Endodermal cell (in vitro differentiated cells): ENCODE results near the gene RFC3. TPM values are rescaled to one million over a fixed set of nuclear protein-coding genes. Genes with fewer than 3 reads are reported as not detected.

Experiments
- DNase-seq: peaks from one replicate; pipeline ENCODE4 v3.0.0-alpha.2; 2017
- H3K27ac ChIP-seq: 2 replicates; pipeline ENCODE4 v1.5.1; 2013; ENCODE audit warnings: mild to moderate bottlenecking, low read depth, low read length, moderate library complexity
- H3K27me3 ChIP-seq: 2 replicates; pipeline ENCODE4 v1.6.1; 2013; ENCODE audit warnings: mild to moderate bottlenecking, low read length, moderate library complexity; ENCODE audit not compliant: insufficient read depth, control insufficient read depth, poor library complexity, severe bottlenecking
- H3K36me3 ChIP-seq: 2 replicates; pipeline ENCODE4 v1.7.0; 2013; ENCODE audit warnings: mild to moderate bottlenecking, low read length, moderate library complexity; ENCODE audit not compliant: control insufficient read depth, insufficient read depth
- H3K4me1 ChIP-seq: one replicate; pipeline ENCODE4 v1.7.0; 2013; ENCODE audit warnings: low read length; ENCODE audit not compliant: control insufficient read depth, insufficient read depth
- H3K4me3 ChIP-seq: 2 replicates; pipeline ENCODE4 v1.5.1; 2013; ENCODE audit warnings: mild to moderate bottlenecking, low read length, moderate library complexity
- H3K9ac ChIP-seq: 2 replicates; pipeline ENCODE4 v1.6.1; 2013; ENCODE audit warnings: mild to moderate bottlenecking, low read length, moderate library complexity; ENCODE audit not compliant: poor library complexity, severe bottlenecking; ENCODE audit errors: extremely low read depth
- H3K9me3 ChIP-seq: 2 replicates; pipeline ENCODE4 v1.6.1; 2013; ENCODE audit warnings: mild to moderate bottlenecking, low read length, moderate library complexity; ENCODE audit not compliant: control insufficient read depth
- H3K27ac Mint-ChIP-seq: 2 replicates; pipeline ENCODE4 v1.8.0; 2020; ENCODE audit warnings: mixed read lengths
- H3K27me3 Mint-ChIP-seq: 2 replicates; pipeline ENCODE4 v1.8.0; 2021; ENCODE audit warnings: mild to moderate bottlenecking, mixed read lengths; ENCODE audit not compliant: insufficient read depth
- H3K36me3 Mint-ChIP-seq: 2 replicates; pipeline ENCODE4 v1.8.0; 2020; ENCODE audit warnings: low read depth, mixed read lengths
- H3K4me1 Mint-ChIP-seq: 2 replicates; pipeline ENCODE4 v1.8.0; 2020; ENCODE audit warnings: mixed read lengths
- H3K4me3 Mint-ChIP-seq: 2 replicates; pipeline ENCODE4 v1.8.0; 2020; ENCODE audit warnings: mild to moderate bottlenecking, moderate library complexity, mixed read lengths
- H3K9me3 Mint-ChIP-seq: 2 replicates; pipeline ENCODE4 v1.8.0; 2020; ENCODE audit warnings: mild to moderate bottlenecking, mixed read lengths
- WGBS, 2 experiments: methylation state at CpG; one replicate each; pipeline versions ENCODE4 v1.1.5 to v1.1.7; 2013; ENCODE audit warnings: missing lambda C conversion rate in 2 of 2, mixed read lengths in 1 of 2; ENCODE audit not compliant: insufficient coverage in 1 of 2, insufficient read length in 1 of 2; 5-methylcytosine and 5-hydroxymethylcytosine counted together
- total RNA-seq, 2 donors: library from RNA; stranded (reverse); fragmentation: NEBNext Ultra II Directional in 1 of 2; extraction: Animal tissue kit (Norgen Biotek cat#: 25700) in 1 of 2; gene quantifications; 2 replicates in 1 of 2; 3 replicates in 1 of 2; pipeline ENCODE4 v1.2.1, GENCODE V29; 2021
- TF ChIP-seq, protein P1 (sequence below): fragments of 200-600 bp; sonication (generic); conservative IDR thresholded peaks from 2 replicates; pipeline ENCODE4 v1.5.0; 2021; ENCODE audit warnings: antibody characterized with exemption, mild to moderate bottlenecking

The RFC3 gene
- total RNA-seq, 2 donors from 2014 or later = 29.8 to 34.2 TPM

DNA sequence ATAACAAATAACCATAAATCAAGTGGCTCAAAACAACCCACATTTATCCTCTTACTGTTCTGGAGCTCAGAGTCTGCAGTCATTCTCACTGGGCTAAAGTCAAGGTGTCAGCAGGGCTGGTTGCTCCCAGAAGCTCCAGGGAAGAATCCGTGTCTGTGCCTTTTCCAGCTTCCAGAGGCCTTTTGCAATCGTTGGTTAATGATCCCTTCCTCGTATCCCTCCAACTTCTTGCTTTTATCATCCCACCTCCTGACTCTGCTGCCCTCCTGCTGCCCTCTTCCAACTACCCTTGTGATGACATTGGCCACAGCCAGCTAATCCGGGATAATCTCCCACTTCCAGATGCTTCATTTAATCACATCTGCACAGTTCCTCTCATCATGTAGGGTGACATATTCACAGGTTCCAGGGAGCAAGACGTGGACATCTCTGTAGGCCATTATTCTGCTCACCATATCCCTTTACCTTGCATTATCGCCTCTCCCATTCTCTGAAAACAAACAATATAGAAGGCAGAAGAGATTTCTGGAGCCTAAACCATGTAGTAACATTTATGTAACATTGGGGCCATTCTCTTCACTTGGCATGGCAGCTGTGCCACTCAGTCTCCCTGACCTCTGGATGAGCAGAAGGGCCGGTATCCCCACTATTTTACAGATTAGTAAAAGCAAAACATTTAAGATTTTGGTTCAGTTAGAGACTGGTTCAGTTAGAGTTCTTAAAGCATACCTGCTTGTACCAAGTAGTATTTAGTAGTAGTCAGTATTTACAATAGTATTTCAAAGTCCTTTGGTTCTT is 53.5 kb downstream of the RFC3 start:
- no peaks in the 10 kb centered on the region for H3K9me3 ChIP-seq
- TF ChIP-seq, protein P1, sequence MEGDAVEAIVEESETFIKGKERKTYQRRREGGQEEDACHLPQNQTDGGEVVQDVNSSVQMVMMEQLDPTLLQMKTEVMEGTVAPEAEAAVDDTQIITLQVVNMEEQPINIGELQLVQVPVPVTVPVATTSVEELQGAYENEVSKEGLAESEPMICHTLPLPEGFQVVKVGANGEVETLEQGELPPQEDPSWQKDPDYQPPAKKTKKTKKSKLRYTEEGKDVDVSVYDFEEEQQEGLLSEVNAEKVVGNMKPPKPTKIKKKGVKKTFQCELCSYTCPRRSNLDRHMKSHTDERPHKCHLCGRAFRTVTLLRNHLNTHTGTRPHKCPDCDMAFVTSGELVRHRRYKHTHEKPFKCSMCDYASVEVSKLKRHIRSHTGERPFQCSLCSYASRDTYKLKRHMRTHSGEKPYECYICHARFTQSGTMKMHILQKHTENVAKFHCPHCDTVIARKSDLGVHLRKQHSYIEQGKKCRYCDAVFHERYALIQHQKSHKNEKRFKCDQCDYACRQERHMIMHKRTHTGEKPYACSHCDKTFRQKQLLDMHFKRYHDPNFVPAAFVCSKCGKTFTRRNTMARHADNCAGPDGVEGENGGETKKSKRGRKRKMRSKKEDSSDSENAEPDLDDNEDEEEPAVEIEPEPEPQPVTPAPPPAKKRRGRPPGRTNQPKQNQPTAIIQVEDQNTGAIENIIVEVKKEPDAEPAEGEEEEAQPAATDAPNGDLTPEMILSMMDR = no peak
- H3K27ac ChIP-seq = no peak overlapping the region
- H3K9me3 Mint-ChIP-seq = no peaks in the 10 kb centered on the region
- no peak overlapping the region for H3K27ac Mint-ChIP-seq
- peaks cover 3% of the 10 kb centered on the region for H3K4me1 ChIP-seq
- no peak overlapping the region for H3K9ac ChIP-seq
- H3K4me3 ChIP-seq = no peak overlapping the region
- H3K36me3 ChIP-seq = no peaks in the 10 kb centered on the region
- peaks cover 13% of the 10 kb centered on the region for H3K36me3 Mint-ChIP-seq
- H3K27me3 ChIP-seq = no peaks in the 10 kb centered on the region
- no peak for DNase-seq
- no peaks in the 10 kb centered on the region for H3K27me3 Mint-ChIP-seq
- no peak overlapping the region for H3K4me3 Mint-ChIP-seq
- WGBS, 2 experiments = 89 to 91% methylated on average over 3 to 7 of the region's 7 CpGs
- H3K4me1 Mint-ChIP-seq = peaks cover 13% of the 10 kb centered on the region

DNA sequence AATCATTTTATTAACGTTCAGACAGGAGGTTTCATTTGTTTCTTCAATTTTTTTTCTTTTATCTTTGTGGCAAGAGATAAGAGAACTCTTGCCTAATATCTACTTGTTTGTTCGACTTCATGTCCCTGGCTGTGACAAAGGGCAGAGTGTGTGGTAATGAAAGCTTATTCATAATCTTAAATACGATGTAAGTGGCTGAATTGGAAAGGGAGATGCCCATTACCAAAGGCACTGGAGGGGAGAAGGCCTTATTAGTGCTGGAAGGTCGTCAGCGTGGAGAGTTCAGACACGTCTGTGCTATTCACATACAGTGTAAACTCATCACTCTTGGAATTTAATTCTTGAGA is 54.0 kb downstream of the RFC3 start:
- Mint-ChIP-seq H3K27ac (no peak overlapping the region), H3K27me3 (no peaks in the 10 kb centered on the region)

DNA sequence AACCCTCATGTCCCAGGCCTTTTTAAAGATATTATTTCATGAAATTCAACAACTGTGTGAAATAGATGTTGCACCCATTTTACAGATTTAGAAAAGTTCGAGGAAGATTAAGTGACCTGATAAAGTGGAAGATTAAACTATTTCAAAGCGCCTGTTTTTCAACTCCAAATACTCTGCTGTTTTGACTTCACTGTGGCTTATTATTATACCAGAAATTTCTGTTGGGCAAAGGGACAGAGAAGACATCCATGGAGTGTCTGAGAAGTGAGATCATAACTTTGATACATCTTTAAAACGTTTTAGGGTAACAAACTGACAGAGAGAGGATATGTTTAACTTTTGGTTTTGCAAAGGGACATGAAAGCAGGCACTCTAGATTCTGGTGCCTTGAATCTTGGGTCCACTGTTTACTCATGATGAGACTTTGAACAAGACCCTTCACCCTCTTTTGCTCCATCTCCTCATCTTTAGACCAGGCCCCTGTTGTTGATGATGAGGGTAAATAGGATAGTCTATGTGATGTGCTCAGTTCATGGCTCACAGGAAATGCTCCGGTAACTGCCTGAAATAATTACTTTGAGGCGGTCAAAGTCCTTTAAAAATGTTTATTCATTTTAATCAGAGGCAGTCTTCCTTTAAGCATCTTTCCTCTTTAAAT is 55.4 kb downstream of the RFC3 start:
- H3K27me3 ChIP-seq = no peaks in the 10 kb centered on the region
- H3K36me3 ChIP-seq = no peaks in the 10 kb centered on the region
- no peak overlapping the region for H3K27ac Mint-ChIP-seq
- H3K9ac ChIP-seq = no peak overlapping the region
- no peaks in the 10 kb centered on the region for H3K9me3 Mint-ChIP-seq
- H3K4me3 Mint-ChIP-seq = no peak overlapping the region
- no peaks in the 10 kb centered on the region for H3K9me3 ChIP-seq
- no peaks in the 10 kb centered on the region for H3K27me3 Mint-ChIP-seq
- no peak overlapping the region for H3K27ac ChIP-seq
- WGBS, 2 experiments = 85 to 89% methylated on average over 3 to 5 of the region's 5 CpGs
- peaks cover 3% of the 10 kb centered on the region for H3K4me1 ChIP-seq
- peaks cover 3% of the 10 kb centered on the region for H3K36me3 Mint-ChIP-seq
- TF ChIP-seq, protein P1 = no peak
- H3K4me3 ChIP-seq = no peak overlapping the region
- DNase-seq = no peak
- peaks cover 14% of the 10 kb centered on the region for H3K4me1 Mint-ChIP-seq

More for the DNA sequence above, 54.0 kb downstream of the RFC3 start:
- no peaks in the 10 kb centered on the region for H3K36me3 ChIP-seq
- H3K9ac ChIP-seq = no peak overlapping the region
- Mint-ChIP-seq H3K36me3 (peaks cover 13% of the 10 kb centered on the region), H3K4me1 (peaks cover 14% of the 10 kb centered on the region), H3K4me3 (no peak overlapping the region), H3K9me3 (no peaks in the 10 kb centered on the region)
- peaks cover 3% of the 10 kb centered on the region for H3K4me1 ChIP-seq
- H3K27ac ChIP-seq = no peak overlapping the region
- DNase-seq = no peak
- no peak overlapping the region for H3K4me3 ChIP-seq
- WGBS, 2 experiments = 92 to 96% methylated on average over 2 to 6 of the region's 6 CpGs
- TF ChIP-seq, protein P1 = no peak
- no peaks in the 10 kb centered on the region for H3K9me3 ChIP-seq
- no peaks in the 10 kb centered on the region for H3K27me3 ChIP-seq
